ENCODE results near the gene ZNF710.

Gene ZNF710

DNA sequence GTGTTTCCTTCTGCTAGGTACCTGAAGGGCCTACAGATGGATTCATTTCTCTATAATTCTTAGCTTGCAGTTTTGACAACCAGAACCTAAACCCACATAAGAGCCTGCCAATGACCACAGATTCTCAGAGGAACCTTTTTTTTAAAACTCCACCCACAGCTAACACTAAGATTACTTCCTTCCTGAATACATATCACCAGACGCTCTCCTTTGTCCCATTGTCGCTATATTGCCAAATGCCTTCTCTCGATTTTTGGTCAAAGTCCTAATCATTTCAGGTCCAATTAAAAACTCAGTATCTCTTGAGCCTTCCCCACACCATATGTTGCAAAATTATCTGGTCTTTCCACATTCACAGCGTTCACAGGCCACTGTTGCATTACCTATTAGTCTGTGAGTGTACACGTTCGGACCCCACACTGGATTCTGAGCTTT lies 12.4 kb downstream of the ZNF710 start:
- TF ChIP-seq FOXM1 (IDR thresholded peaks at IDR 0.05; ENCODE audit: borderline replicate concordance, low read depth) (no peak), CREB1 (IDR thresholded peaks at IDR 0.05; ENCODE audit: low read depth) (no peak), TEAD4 (IDR thresholded peaks at IDR 0.05) (no peak), YY1 (IDR thresholded peaks at IDR 0.05; ENCODE audit: low read depth) (no peak), MAX (IDR thresholded peaks at IDR 0.05) (no peak), RAD21 (IDR thresholded peaks at IDR 0.05; ENCODE audit: low read depth) (no peak), TCF12 (IDR thresholded peaks at IDR 0.05; ENCODE audit: low read depth) (no peak), CEBPB (IDR thresholded peaks at IDR 0.05) (no peak), TAF1 (IDR thresholded peaks at IDR 0.05; ENCODE audit: low read depth) (no peak), NFIC (IDR thresholded peaks at IDR 0.05) (no peak), REST (IDR thresholded peaks at IDR 0.05; ENCODE audit: low read depth) (no peak), EP300 (IDR thresholded peaks at IDR 0.05; ENCODE audit: borderline replicate concordance) (no peak), EGR1 (IDR thresholded peaks at IDR 0.05) (no peak), ZBTB7A (IDR thresholded peaks at IDR 0.05; ENCODE audit: low read depth) (no peak), USF1 (IDR thresholded peaks at IDR 0.05) (no peak)

GRCh38 chr15:90015294-90015693 lies 14.2 kb downstream of the ZNF710 start:
- no peak for TF ChIP-seq MAX (IDR thresholded peaks at IDR 0.05)
- no peak for TF ChIP-seq TEAD4 (IDR thresholded peaks at IDR 0.05)
- TF ChIP-seq CEBPB (IDR thresholded peaks at IDR 0.05), result no peak
- TF ChIP-seq YY1 (IDR thresholded peaks at IDR 0.05; ENCODE audit: low read depth), result no peak
- no peak for TF ChIP-seq NFIC (IDR thresholded peaks at IDR 0.05)
- no peak for TF ChIP-seq CREB1 (IDR thresholded peaks at IDR 0.05; ENCODE audit: low read depth)
- TF ChIP-seq FOXM1 (IDR thresholded peaks at IDR 0.05; ENCODE audit: borderline replicate concordance, low read depth), result no peak
- TF ChIP-seq RAD21 (IDR thresholded peaks at IDR 0.05; ENCODE audit: low read depth), result no peak

DNA sequence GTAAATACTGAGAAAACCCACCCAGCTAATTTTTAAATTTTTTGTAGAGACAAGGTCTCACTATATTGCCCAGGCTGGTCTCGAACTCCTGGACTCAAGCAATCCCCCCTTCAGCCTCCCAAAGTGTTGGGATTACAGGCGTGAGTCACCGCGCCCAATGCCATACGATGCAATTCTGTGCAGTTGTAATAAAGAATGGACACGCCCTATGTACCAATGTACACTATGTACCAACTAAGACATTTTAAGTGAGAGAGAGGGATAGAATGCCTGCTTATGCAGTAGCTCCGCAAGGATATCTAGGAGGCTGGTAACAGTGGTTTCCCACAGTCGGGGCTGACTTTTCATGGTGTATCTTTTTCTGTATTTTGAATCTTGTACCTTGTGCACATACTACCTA lies 14.6 kb downstream of the ZNF710 start:
- no peak for TF ChIP-seq TEAD4 (IDR thresholded peaks at IDR 0.05)
- TF ChIP-seq TAF1 (IDR thresholded peaks at IDR 0.05; ENCODE audit: low read depth), result no peak

DNA sequence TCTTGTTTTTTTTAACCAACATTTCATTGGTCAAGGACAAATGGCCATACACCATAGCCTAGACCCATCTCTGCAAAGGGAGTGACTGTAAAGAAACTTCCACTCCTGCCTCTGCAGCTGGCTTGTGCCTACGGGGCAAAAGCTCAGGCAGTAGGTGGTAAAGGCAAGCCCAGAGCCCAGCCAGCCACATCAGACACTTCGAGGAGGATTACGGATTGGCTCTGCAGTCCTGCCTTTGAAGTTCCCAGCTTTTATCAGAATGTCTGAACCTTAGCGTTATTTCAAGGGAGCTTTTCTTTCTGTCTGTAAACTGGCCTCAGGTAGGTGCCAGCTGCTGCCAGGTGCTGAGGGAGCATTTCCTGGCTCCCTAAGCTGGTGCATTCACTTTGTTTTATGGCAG lies 15.6 kb downstream of the ZNF710 start:
- TF ChIP-seq TCF12 (IDR thresholded peaks at IDR 0.05; ENCODE audit: low read depth) (no peak), TEAD4 (IDR thresholded peaks at IDR 0.05) (no peak), YY1 (IDR thresholded peaks at IDR 0.05; ENCODE audit: low read depth) (no peak), NFIC (IDR thresholded peaks at IDR 0.05) (no peak), CEBPB (IDR thresholded peaks at IDR 0.05) (no peak), USF1 (IDR thresholded peaks at IDR 0.05) (no peak), RAD21 (IDR thresholded peaks at IDR 0.05; ENCODE audit: low read depth) (no peak), EGR1 (IDR thresholded peaks at IDR 0.05) (no peak), CREB1 (IDR thresholded peaks at IDR 0.05; ENCODE audit: low read depth) (no peak), TAF1 (IDR thresholded peaks at IDR 0.05; ENCODE audit: low read depth) (no peak), REST (IDR thresholded peaks at IDR 0.05; ENCODE audit: low read depth) (no peak), EP300 (IDR thresholded peaks at IDR 0.05; ENCODE audit: borderline replicate concordance) (no peak), FOXM1 (IDR thresholded peaks at IDR 0.05; ENCODE audit: borderline replicate concordance, low read depth) (no peak), MAX (IDR thresholded peaks at IDR 0.05) (no peak), ZBTB7A (IDR thresholded peaks at IDR 0.05; ENCODE audit: low read depth) (no peak)

DNA sequence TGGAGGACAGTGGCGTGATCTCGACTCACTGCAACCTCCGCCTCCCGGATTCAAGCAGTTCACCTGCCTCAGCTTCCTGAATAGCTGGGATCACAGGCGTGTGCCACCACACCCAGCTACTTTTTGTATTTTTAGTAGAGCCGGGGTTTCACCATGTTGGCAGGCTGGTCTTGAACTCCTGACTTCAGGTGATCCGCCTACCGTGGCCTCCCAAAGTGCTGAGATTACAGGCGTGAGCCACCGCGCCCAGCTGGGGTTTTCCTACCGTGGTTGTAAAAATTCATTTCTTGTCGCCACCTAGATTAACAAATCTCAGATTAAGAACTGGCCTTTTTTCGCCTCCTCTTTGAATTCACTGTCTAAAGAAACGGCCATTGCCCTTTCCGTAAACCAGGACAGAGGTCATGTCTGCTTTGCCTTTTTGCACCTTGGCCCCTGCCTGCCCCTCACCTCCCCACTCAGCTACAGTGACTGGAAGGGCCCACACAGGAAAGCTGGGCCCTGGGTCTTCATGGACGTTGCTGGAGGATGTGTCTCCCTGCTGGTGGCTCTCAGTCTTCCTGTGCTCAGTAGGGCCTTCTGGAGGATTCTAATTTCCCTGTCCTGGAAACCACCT lies 17.2 kb downstream of the ZNF710 start:
- TF ChIP-seq TCF12 (IDR thresholded peaks at IDR 0.05; ENCODE audit: low read depth), result no peak
- TF ChIP-seq USF1 (IDR thresholded peaks at IDR 0.05), result no peak
- TF ChIP-seq REST (IDR thresholded peaks at IDR 0.05; ENCODE audit: low read depth), result no peak
- TF ChIP-seq CEBPB (IDR thresholded peaks at IDR 0.05), result no peak
- no peak for TF ChIP-seq TEAD4 (IDR thresholded peaks at IDR 0.05)
